Measurements from ENCODE around the gene CORIN.
"Not testable (repeated sequence)": the region's sequence is repeated elsewhere in the genome, so short reads cannot be mapped to it uniquely, and the experiment has no call there.

CORIN gene

DNA sequence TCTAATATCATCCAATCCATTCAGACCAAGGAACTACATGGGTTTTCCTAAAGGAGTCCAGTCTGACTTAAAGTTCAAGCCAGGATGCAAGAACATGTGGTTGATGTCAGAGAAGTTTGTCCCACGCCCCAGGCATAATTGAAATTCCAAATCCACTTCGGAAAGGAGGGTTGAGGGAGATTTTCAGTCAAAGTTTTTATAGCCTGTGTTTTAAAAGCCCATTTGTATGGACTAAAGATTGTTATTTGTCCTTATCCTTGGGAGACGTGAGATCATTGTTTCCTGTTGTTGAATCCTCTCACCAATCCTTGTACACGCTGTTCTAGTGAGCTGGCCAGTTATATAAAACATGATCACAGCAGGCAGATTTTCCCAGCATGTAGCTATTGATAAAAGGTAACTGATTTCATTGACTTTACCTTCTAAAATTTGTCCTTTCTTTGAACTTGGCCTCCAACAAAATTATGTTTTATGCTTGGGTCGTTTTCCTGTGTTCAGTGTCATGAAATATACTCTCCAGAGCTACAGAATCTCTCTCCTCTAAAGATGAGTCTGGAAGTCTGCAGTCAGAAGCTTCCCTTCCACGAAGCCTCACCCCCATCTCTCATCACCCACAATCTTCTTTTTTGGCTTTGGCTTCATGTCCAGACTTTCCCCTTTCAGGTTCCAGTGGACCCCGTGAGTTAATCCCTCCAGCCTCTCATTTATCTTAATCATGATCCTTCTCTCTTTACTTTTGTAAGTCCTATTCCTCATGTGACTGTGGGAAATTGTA lies 259.9 kb downstream of the CORIN start:
- no peak for DNase-seq (ENCODE audit: low read depth in 2 of 3, low spot score in 1 of 3)

DNA sequence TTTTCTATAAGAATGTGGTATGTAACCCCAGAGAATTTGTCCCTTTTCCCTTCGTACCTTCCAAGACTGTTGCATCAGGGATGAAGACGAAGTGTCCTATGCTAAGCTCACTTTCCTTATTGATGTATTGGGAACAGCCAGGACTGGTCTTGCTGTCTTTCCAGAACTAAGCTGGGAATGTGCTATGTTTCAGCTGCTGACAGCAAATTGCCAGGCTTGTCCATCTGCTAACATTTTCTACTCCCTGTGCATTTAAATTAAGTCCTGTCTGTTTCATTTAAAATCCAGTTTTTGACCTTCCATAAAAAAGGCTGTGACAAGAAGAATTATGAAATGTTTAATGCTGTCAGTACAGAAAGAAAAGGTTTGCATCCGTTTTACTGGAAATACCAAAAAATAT lies 264.9 kb downstream of the CORIN start:
- DNase-seq (ENCODE audit: low read depth in 2 of 3, low spot score in 1 of 3), result no peak

DNA sequence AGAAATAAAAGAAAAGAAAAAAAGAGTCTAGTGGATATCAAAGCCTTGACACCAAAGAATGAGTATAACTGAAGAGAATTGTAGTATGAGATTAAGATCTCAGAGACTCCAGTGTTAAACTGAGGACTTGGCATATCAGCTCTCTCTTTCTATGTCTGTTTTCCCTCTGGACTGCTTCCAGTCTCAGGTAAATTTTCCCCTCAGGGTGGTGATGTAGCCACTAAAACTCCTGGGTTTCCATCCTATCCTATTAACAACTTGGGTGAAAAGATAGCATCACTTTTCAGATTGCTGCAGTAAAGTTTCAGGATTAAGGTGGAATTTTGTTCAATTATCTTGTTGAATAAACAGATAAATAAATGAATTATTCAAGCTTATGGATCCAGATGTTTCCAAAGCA lies 267.1 kb downstream of the CORIN start:
- DNase-seq (ENCODE audit: low read depth in 2 of 3, low spot score in 1 of 3), result no peak

DNA sequence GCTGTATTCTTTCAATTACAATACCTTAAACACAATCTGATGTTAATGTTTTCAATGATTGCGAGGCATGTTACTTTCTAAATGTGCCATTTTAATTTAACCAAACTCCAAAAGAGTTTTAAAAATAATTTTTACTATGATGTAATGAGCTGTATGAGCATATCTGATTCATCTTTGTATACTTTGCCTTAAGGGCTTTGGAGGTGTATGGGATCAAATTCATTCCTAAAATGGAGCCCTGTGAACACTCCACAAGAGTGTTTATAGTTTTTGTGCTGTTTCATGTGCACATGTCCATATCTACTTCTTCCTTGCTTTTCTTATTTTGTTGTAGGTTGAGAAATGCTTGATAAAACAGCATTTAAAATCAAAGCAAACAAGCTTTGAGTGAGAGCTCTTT lies 270.4 kb downstream of the CORIN start:
- DNase-seq (ENCODE audit: low read depth in 2 of 3, low spot score in 1 of 3), result no peak

DNA sequence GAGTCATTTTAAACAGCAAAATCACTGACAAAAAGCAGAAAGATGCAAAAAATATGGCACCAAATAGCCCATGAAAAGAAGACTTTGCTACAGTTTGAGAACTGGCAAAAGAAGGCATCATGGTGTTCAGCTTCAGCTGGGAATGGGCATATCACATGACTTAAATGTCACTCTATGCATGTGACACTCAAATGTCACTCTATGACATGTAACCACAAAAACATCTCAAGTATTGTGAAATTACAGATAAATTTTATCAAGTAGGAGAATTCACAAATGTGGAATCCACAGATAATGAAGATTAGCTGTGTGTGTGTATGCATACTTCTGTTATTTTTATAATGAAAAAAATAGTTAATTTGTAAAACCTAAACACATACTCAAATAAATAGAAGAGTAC lies 270.9 kb downstream of the CORIN start:
- DNase-seq (ENCODE audit: low read depth in 2 of 3, low spot score in 1 of 3), result no peak

- no peak for DNase-seq (ENCODE audit: low read depth in 2 of 3, low spot score in 1 of 3)
Observed at GRCh38 chr4:47566566-47566965, 271.3 kb downstream of the CORIN start.

GRCh38 chr4:47562297-47562696 lies 275.6 kb downstream of the CORIN start:
- no peak for DNase-seq (ENCODE audit: low read depth in 2 of 3, low spot score in 1 of 3)

GRCh38 chr4:47561331-47561730 lies 276.5 kb downstream of the CORIN start:
- no peak for DNase-seq (ENCODE audit: low read depth in 2 of 3, low spot score in 1 of 3)

DNA sequence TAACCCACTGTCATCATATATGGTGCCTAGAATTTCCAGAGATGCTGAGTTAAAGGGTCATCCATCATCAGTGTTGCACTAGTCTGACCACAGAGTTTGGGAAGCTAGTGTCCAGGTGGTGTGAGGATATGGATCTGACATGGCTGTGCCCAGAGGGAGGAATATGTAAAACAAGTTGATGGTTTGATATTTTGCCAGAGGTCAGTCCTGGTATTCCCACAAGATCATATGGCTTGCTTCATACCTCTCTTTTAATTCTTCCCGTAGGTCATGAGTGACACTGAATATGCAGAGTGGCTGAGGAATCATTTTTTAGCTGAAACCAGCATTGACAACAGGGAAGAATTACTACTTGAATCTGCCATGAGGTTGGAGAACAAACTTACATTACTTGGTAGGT lies 277.2 kb downstream of the CORIN start:
- DNase-seq (ENCODE audit: low read depth in 2 of 3, low spot score in 1 of 3), result no peak

DNA sequence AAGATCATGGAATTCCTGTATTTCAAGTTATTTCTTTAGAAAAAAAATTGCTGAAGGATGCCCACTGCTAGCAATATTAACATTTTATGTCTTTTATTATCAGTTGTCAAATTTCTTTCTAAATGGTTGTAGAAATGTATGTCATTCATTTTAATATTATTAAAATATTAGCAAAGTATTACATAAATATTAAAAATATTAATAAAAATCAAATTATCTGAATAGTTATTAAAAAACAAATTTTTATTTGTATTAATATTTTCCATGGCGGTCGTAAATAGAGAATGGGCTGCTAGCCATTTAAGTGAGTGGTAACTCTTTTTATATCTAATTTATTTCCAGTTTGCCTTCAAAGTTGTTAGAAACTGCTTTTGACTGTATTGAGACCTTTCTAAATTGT lies 280.6 kb downstream of the CORIN start:
- DNase-seq (ENCODE audit: low read depth in 2 of 3, low spot score in 1 of 3), result no peak

GRCh38 chr4:47555920-47556319 lies 281.9 kb downstream of the CORIN start:
- DNase-seq (ENCODE audit: low read depth in 2 of 3, low spot score in 1 of 3), result not testable (repeated sequence)

DNA sequence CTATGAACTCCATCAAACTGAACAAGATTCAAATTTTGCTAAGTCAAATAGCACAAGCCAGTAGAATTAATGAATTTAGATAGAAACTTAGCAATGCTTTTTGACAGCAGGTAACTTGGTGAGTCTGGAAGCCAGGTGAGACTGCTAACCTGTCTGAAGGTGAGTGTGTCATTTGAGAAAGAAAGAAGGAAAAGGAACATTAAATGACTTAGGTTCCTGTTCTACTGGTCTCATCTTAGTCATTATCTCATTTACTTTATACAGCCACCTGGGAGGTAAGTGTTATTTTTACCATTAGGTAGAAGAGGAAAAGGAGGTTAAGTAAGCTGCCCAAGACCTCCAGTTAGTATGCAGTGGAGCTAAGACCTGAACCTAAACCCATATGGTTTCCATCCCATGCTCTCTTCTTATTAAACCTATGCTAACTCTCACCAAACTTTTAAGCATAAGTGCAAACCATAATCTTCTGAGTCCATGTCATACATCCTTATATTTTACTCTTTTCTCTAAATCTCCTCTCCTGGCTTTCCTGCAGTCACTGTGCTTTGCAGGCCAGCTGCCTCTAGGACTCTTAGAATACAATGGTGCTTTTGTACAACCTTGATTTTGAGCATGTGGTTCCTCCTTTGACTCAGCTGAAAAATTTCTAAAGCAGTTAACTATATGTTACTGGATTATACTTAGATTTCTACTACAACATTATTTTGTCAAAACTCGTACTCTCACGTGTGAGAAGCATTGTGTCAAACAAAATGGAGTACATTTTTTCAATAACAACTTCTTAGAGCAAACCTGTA lies 284.3 kb downstream of the CORIN start:
- no peak for DNase-seq (ENCODE audit: low read depth in 2 of 3, low spot score in 1 of 3)

DNA sequence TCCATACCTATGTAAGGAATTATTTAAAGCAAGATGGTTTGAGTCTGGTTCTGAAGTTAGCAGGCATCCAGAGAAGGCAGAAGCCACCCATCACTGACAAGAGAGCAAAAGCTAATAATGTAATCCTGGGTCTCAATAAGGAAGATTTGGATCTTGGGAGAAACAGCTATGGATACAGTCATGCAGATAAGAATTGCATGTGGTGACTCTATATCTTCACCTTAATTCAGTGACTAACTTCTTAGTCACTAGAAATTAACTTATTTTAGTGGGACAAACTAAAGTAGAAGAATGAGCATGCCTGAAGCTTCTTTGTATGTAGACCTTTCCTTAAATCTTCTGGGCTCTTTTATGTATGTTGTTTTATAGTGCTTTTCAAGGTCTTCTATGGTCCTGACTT lies 286.2 kb downstream of the CORIN start:
- no peak for DNase-seq (ENCODE audit: low read depth in 2 of 3, low spot score in 1 of 3)

GRCh38 chr4:47550899-47551548 lies 286.8 kb downstream of the CORIN start:
- no peak for DNase-seq (ENCODE audit: low read depth in 2 of 3, low spot score in 1 of 3)

DNA sequence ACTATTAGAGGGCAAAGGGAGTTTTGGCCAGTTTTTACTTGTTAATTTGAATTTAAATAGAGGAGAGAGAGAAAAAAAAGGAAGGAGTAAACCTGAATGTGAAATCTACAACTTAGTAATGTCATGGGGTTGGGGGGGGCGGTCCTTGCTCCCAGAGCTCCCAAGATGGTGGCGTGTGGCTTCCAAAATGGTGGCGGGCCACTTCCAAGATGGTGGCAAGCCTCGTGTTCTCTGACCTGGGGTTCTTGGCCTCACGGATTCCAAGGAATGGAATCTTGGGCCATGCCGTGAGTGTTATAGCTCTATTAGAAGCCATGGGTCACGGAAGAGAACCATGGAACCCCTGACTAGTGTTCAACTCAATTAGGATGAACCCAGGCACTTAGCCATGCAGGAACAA lies 287.5 kb downstream of the CORIN start:
- not testable (repeated sequence) for DNase-seq (ENCODE audit: low read depth in 2 of 3, low spot score in 1 of 3)

Measured in stimulated activated CD4-positive, alpha-beta T cell treated with anti-CD3 and anti-CD28 coated beads, Interleukin-12 subunit alpha, Interleukin-12 subunit beta, amount 100 ng/mL, for 48 hours (primary cell).